Transverse colon (tissue), 4 donors: ENCODE measurements around the gene PAX9. TPM values are rescaled to one million over a fixed set of nuclear protein-coding genes. Genes with fewer than 3 reads are reported as not detected.

Source experiments
- DNase-seq: peaks from one replicate; pipeline ENCODE4 v3.0.0-alpha.2; 2019
- H3K27ac ChIP-seq, 4 donors: fragments of 200-600 bp; sonication (generic); 2 replicates each; pipeline ENCODE4 v1.5.1; 2016 to 2018; ENCODE audit warnings: inconsistent platforms in 4 of 4
- H3K27me3 ChIP-seq: fragments of 200-600 bp; sonication (generic); 2 replicates; pipeline ENCODE4 v1.5.1; 2017; ENCODE audit warnings: inconsistent platforms
- H3K36me3 ChIP-seq, 4 donors: fragments of 200-600 bp; sonication (generic); 2 replicates each; pipeline ENCODE4 v1.5.1; 2017 to 2019; ENCODE audit warnings: inconsistent platforms in 4 of 4
- H3K4me1 ChIP-seq, 4 donors: fragments of 200-600 bp; sonication (generic); 2 replicates each; pipeline ENCODE4 v1.5.1; 2017 to 2020; ENCODE audit warnings: inconsistent platforms in 4 of 4
- H3K4me3 ChIP-seq, 4 donors: fragments of 200-600 bp; sonication (generic); 1 replicate in 1 of 4; 2 replicates in 3 of 4; pipeline versions ENCODE4 v1.5.1 to v1.6.1; 2017 to 2019; ENCODE audit warnings: inconsistent platforms in 4 of 4
- H3K9me3 ChIP-seq, 2 donors: fragments of 200-600 bp; sonication (generic); 2 replicates each; pipeline ENCODE4 v1.5.1; 2017 to 2019; ENCODE audit warnings: inconsistent platforms in 2 of 2
- EP300 ChIP-seq: sonication (generic); formaldehyde crosslinking; IDR thresholded peaks from one replicate; pipeline ENCODE4 v1.6.1; 2017; ENCODE audit warnings: antibody characterized with exemption, low read depth
- POLR2A ChIP-seq: fragments of 450-650 bp; IDR thresholded peaks from one replicate; pipeline ENCODE4 v1.6.1; 2016; ENCODE audit warnings: antibody characterized with exemption, mild to moderate bottlenecking, moderate library complexity
- POLR2AphosphoS5 ChIP-seq, 3 donors: sonication (generic); formaldehyde crosslinking; IDR thresholded peaks; one replicate each; pipeline ENCODE4 v1.6.1; 2016; ENCODE audit warnings: antibody characterized with exemption in 3 of 3
- WGBS, 2 donors: methylation state at CpG; one replicate each; pipeline ENCODE4 v1.1.5; 2018; ENCODE audit warnings: low coverage in 1 of 2; 5-methylcytosine and 5-hydroxymethylcytosine counted together
- in situ Hi-C, 4 donors: fragments of 200-750 bp; cut with MboI; loops; one replicate each; pipeline versions ENCODE4 v1.15.0 to v1.15.1; 2017; ENCODE audit warnings: low sequenced_read_pairs in 3 of 4, low pct_ligation_motif_present in 1 of 4, low pct_unique_long_range_greater_than_20kb in 1 of 4
- intact Hi-C: fragments of 100-400 bp; cut with DNase I; formaldehyde crosslinking; loops from one replicate; pipeline ENCODE4 v1.15.1; 2023; ENCODE audit warnings: low total_unique reads
- total RNA-seq, 4 donors: library from RNA; depleted of rRNA; stranded (reverse); fragments of >200 nt; gene quantifications; one replicate each; pipeline ENCODE4 v1.1.0, GENCODE V29; 2016
- TF ChIP-seq, protein P1 (sequence below), 5 experiments: fragments of 200-600 bp in 3 of 5; fragments of 450-650 bp in 2 of 5; sonication (generic) in 3 of 5; IDR thresholded peaks; 1 replicate in 2 of 5; 2 replicates in 3 of 5; pipeline ENCODE4 v1.5.1; 2016 to 2017; ENCODE audit warnings: antibody characterized with exemption in 5 of 5, inconsistent platforms in 3 of 5, mild to moderate bottlenecking in 2 of 5, moderate library complexity in 1 of 5

PAX9 gene
- total RNA-seq, 4 donors from 2014 or later: 0.79 TPM; not detected in 3

DNA sequence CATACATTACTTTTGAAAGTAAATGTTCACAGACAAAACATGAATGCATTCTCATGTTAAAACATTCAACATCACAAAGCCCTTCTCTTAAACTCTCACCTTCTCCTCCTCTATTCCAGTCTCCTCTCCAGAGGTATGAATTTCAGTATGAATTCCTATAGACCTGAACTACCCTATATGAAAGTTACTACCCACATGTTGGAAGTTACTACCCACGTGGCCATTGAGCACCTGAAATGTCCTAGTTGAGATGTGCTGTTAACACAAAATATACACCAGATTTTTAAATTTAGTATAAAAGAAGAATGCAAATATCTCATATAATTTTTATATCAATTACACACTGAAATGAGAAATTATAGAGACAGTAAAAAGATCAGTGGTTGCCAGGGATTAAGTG lies 60.2 kb downstream of the PAX9 start:
- H3K4me1 ChIP-seq: no peaks in the 10 kb centered on the region
- TF ChIP-seq POLR2AphosphoS5 (IDR thresholded peaks at IDR 0.05): no peak
- TF ChIP-seq EP300: no peak
- TF ChIP-seq POLR2A: no peak
- TF ChIP-seq, protein P1, sequence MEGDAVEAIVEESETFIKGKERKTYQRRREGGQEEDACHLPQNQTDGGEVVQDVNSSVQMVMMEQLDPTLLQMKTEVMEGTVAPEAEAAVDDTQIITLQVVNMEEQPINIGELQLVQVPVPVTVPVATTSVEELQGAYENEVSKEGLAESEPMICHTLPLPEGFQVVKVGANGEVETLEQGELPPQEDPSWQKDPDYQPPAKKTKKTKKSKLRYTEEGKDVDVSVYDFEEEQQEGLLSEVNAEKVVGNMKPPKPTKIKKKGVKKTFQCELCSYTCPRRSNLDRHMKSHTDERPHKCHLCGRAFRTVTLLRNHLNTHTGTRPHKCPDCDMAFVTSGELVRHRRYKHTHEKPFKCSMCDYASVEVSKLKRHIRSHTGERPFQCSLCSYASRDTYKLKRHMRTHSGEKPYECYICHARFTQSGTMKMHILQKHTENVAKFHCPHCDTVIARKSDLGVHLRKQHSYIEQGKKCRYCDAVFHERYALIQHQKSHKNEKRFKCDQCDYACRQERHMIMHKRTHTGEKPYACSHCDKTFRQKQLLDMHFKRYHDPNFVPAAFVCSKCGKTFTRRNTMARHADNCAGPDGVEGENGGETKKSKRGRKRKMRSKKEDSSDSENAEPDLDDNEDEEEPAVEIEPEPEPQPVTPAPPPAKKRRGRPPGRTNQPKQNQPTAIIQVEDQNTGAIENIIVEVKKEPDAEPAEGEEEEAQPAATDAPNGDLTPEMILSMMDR (IDR thresholded peaks at IDR 0.05): no peak
- no peak for DNase-seq
- intact Hi-C loops: no loop called here
- WGBS, 2 donors: 66 to 88% methylated on average over 1 of the region's 1 CpG
- no peaks in the 10 kb centered on the region for H3K27me3 ChIP-seq
- no peak overlapping the region for H3K27ac ChIP-seq
- no peaks in the 10 kb centered on the region for H3K36me3 ChIP-seq
- in situ Hi-C loops: no loop called here
- H3K9me3 ChIP-seq: no peaks in the 10 kb centered on the region
- no peak overlapping the region for H3K4me3 ChIP-seq

DNA sequence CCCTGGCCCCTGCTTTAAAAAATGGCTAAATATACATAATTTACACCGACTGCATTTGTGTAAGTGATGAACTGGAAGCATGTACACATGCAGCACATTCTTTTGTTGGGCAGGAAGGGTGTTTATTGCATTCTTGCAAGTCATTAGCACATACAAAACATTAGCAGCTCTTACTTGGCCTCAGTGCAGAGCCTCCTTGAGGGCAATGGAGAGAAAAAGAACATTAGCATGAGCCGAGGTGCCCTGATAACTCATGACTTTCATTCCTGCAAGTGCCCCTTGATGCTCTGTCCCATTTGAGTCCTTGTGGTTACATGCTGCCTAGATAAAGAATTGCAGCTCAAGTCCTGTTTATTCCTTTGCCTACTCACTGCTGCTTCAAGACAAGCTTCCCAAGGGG lies 61.9 kb downstream of the PAX9 start:
- no peaks in the 10 kb centered on the region for H3K4me1 ChIP-seq
- 64 to 71% methylated on average over 2 of the region's 2 CpGs for WGBS, 2 donors
- intact Hi-C loops: no loop called here

DNA sequence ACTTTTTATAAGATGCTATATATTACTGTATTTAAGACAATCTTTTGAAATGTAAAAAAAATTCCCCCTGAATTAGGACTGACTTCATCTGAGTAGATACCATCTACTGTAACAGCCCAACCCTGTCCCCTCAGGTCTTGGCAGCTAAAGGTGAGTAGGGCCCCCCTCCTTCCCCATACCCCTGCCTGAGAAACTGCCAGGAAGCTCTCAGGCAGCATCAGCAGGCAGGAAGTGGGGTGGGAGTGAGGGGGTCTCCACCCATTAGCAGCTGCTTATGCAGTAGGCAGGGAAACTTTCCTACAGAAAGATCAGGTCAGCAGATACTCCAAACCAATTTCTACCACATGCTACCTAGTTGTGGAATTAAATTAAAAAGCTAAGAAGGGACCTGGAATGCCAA lies 62.5 kb downstream of the PAX9 start:
- no peaks in the 10 kb centered on the region for H3K9me3 ChIP-seq
- H3K4me3 ChIP-seq: no peak overlapping the region
- no peak overlapping the region for H3K27ac ChIP-seq
- DNase-seq: no peak
- H3K4me1 ChIP-seq: no peaks in the 10 kb centered on the region
- in situ Hi-C loops (no loop called here), intact Hi-C loops (no loop called here)
- H3K36me3 ChIP-seq: no peaks in the 10 kb centered on the region
- no peaks in the 10 kb centered on the region for H3K27me3 ChIP-seq
- TF ChIP-seq POLR2A (no peak), EP300 (no peak), POLR2AphosphoS5 (IDR thresholded peaks at IDR 0.05) (no peak)
- TF ChIP-seq, protein P1 (IDR thresholded peaks at IDR 0.05): no peak

More for the DNA sequence above, 61.9 kb downstream of the PAX9 start:
- DNase-seq: no peak
- H3K27me3 ChIP-seq: no peaks in the 10 kb centered on the region
- no peak overlapping the region for H3K4me3 ChIP-seq
- in situ Hi-C loops: no loop called here
- no peaks in the 10 kb centered on the region for H3K9me3 ChIP-seq
- no peak for TF ChIP-seq EP300
- no peak for TF ChIP-seq POLR2A
- TF ChIP-seq, protein P1 (IDR thresholded peaks at IDR 0.05): no peak
- TF ChIP-seq POLR2AphosphoS5 (IDR thresholded peaks at IDR 0.05): no peak
- H3K36me3 ChIP-seq: no peaks in the 10 kb centered on the region
- no peak overlapping the region for H3K27ac ChIP-seq

DNA sequence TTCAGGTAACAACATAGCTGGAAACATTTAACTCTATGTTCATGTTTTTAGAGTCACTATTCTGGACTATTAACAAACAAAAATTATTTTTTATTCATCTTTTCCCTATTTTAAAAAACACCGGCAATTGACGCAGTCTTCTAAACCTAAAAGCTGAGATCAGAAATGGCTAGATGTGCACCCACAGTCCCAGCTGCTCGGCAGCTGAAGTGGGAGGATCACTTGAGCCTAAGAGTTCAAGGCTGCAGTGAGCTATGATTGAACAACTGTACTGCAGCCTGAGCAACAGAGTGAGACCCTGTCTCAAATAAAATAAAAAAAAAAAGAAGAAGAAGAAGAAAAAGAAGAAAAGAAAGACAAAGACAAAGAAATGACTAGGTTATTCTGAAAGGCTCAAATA lies 64.5 kb downstream of the PAX9 start:
- DNase-seq: no peak
- Histone ChIP-seq H3K9me3 (no peaks in the 10 kb centered on the region), H3K27me3 (no peaks in the 10 kb centered on the region), H3K27ac (no peak overlapping the region), H3K4me3 (no peak overlapping the region), H3K36me3 (no peaks in the 10 kb centered on the region), H3K4me1 (no peaks in the 10 kb centered on the region)
- WGBS, 2 donors: 90 to 91% methylated on average over 3 of the region's 3 CpGs
- in situ Hi-C loops: no loop called here
- TF ChIP-seq POLR2A (no peak), POLR2AphosphoS5 (IDR thresholded peaks at IDR 0.05) (no peak), EP300 (no peak)
- TF ChIP-seq, protein P1 (IDR thresholded peaks at IDR 0.05): no peak
- intact Hi-C loops: no loop called here

Other genes starting within 250 kb of the PAX9 start
- not detected for gene NKX2-1, start 141.6 kb upstream of the PAX9 start, total RNA-seq
- gene NKX2-8, start 79.2 kb upstream of the PAX9 start, total RNA-seq: not detected